ENCODE measurements around the gene RBM14. TPM values are rescaled to one million over a fixed set of nuclear protein-coding genes. Genes with fewer than 3 reads are reported as not detected.
"Not testable (repeated sequence)": the region's sequence is repeated elsewhere in the genome, so short reads cannot be mapped to it uniquely, and the experiment has no call there.

The RBM14 gene
- total RNA-seq, 1 donor from 2014 or later: 124 TPM

- peaks cover 41% of the 10 kb centered on the region for H3K4me1 Mint-ChIP-seq (ENCODE audit: low read depth)
- peaks cover 24% of the 10 kb centered on the region for H3K36me3 Mint-ChIP-seq (ENCODE audit: insufficient read depth)
These were observed 21.2 kb downstream of the RBM14 start for GRCh38 chr11:66637557-66638176.

GRCh38 chr11:66638177-66639065 is 22.0 kb downstream of the RBM14 start, which contains the start of gene RBM4:
Gene RBM4 (plus strand): TSS chr11:66638703. CDS start chr11:66639712, 1,009 bp downstream.
- Mint-ChIP-seq H3K27me3 (no peaks in the 10 kb centered on the region), H3K27ac (peak within 1 kb of the TSS; percentile 99), H3K4me3 (ENCODE audit: low read depth) (peak within 1 kb of the TSS; percentile 97), H3K9me3 (ENCODE audit: low read depth) (no peaks in the 10 kb centered on the region), H3K36me3 (ENCODE audit: insufficient read depth) (peaks cover 31% of the 10 kb centered on the region), H3K4me1 (ENCODE audit: low read depth) (peaks cover 49% of the 10 kb centered on the region)
- TF ChIP-seq CTCF (IDR thresholded peaks at IDR 0.05; ENCODE audit: unreplicated experiment): no peak
- DNase-seq (ENCODE audit: low spot score, unreplicated experiment): peak; percentile 94

More at GRCh38 chr11:66637557-66638176, 21.2 kb downstream of the RBM14 start:
- H3K9me3 Mint-ChIP-seq (ENCODE audit: low read depth): no peaks in the 10 kb centered on the region
- no peaks in the 10 kb centered on the region for H3K27me3 Mint-ChIP-seq
- peak overlapping the region; percentile 99 for H3K27ac Mint-ChIP-seq
- no peak for DNase-seq (ENCODE audit: low spot score, unreplicated experiment)
- H3K4me3 Mint-ChIP-seq (ENCODE audit: low read depth): peak overlapping the region; percentile 97
- TF ChIP-seq CTCF (IDR thresholded peaks at IDR 0.05; ENCODE audit: unreplicated experiment): no peak

GRCh38 chr11:66639066-66639813 is 22.8 kb downstream of the RBM14 start:
- H3K36me3 Mint-ChIP-seq (ENCODE audit: insufficient read depth): peaks cover 33% of the 10 kb centered on the region
- no peaks in the 10 kb centered on the region for H3K27me3 Mint-ChIP-seq
- no peaks in the 10 kb centered on the region for H3K9me3 Mint-ChIP-seq (ENCODE audit: low read depth)
- no peak for TF ChIP-seq CTCF (IDR thresholded peaks at IDR 0.05; ENCODE audit: unreplicated experiment)
- peaks cover 54% of the 10 kb centered on the region for H3K4me1 Mint-ChIP-seq (ENCODE audit: low read depth)
- peak overlapping the region; percentile 97 for H3K4me3 Mint-ChIP-seq (ENCODE audit: low read depth)
- DNase-seq (ENCODE audit: low spot score, unreplicated experiment): no peak
- peak overlapping the region; percentile 99 for H3K27ac Mint-ChIP-seq

GRCh38 chr11:66639814-66640340 is 23.4 kb downstream of the RBM14 start:
- DNase-seq (ENCODE audit: low spot score, unreplicated experiment); H3K27me3 Mint-ChIP-seq; H3K9me3 Mint-ChIP-seq (ENCODE audit: low read depth): not testable (repeated sequence)
- peaks cover 59% of the 10 kb centered on the region for H3K4me1 Mint-ChIP-seq (ENCODE audit: low read depth)
- H3K27ac Mint-ChIP-seq: peak overlapping the region; percentile 99
- H3K4me3 Mint-ChIP-seq (ENCODE audit: low read depth): peak overlapping the region; percentile 97
- peaks cover 31% of the 10 kb centered on the region for H3K36me3 Mint-ChIP-seq (ENCODE audit: insufficient read depth)

GRCh38 chr11:66641834-66642233 is 25.4 kb downstream of the RBM14 start:
- no peaks in the 10 kb centered on the region for H3K27me3 Mint-ChIP-seq
- peak overlapping the region; percentile 79 for H3K27ac Mint-ChIP-seq
- peaks cover 69% of the 10 kb centered on the region for H3K4me1 Mint-ChIP-seq (ENCODE audit: low read depth)
- H3K36me3 Mint-ChIP-seq (ENCODE audit: insufficient read depth): peaks cover 47% of the 10 kb centered on the region
- H3K9me3 Mint-ChIP-seq (ENCODE audit: low read depth): no peaks in the 10 kb centered on the region
- H3K4me3 Mint-ChIP-seq (ENCODE audit: low read depth): peak overlapping the region; percentile 97
- DNase-seq (ENCODE audit: low spot score, unreplicated experiment): no peak
- no peak for TF ChIP-seq CTCF (IDR thresholded peaks at IDR 0.05; ENCODE audit: unreplicated experiment)

Measured in progenitor cell of endocrine pancreas (in vitro differentiated cells).